T-cell (primary cell): Measurements from ENCODE around the gene SH3RF3. TPM values are rescaled to one million over a fixed set of nuclear protein-coding genes. Genes with fewer than 3 reads are reported as not detected.

Source experiments
- ATAC-seq, 4 experiments: fragments of 200-7000 bp in 3 of 4; fragments of 150-1000 bp in 1 of 4; cut with Tn5 transposase; replicated peaks in 1 of 4; 1 replicate in 3 of 4; 2 replicates in 1 of 4; pipeline ENCODE4 v1.10.0; 2021; ENCODE audit warnings: moderate library complexity in 3 of 4, mild to moderate bottlenecking in 2 of 4, moderate number of reproducible peaks in 1 of 4
- CTCF ChIA-PET, 2 donors: fragments of 300-600 bp; sonication (Branson Sonifier 250); formaldehyde crosslinking; loops; one replicate each; lab custom pipeline; 2022; ENCODE audit warnings: antibody characterized with exemption in 2 of 2; lab: Charles Lee
- POLR2A ChIA-PET, 2 donors: fragments of 300-600 bp; sonication (Branson Sonifier 250); formaldehyde crosslinking; loops; one replicate each; lab custom pipeline; 2022; ENCODE audit warnings: antibody characterized with exemption in 2 of 2; lab: Charles Lee
- DNase-seq, 35 experiments: peaks; one replicate each; pipeline versions ENCODE4 v3.0.0 to v3.0.0-alpha.2; 2013 to 2023
- H3K27ac ChIP-seq: one replicate; pipeline ENCODE4 v1.5.1; 2013; ENCODE audit warnings: low read length
- H3K27me3 ChIP-seq, 2 experiments: replicated peaks in 1 of 2; 1 replicate in 1 of 2; 2 replicates in 1 of 2; pipeline versions ENCODE4 v1.6.1 to v1.7.0; 2013; ENCODE audit warnings: low read length in 1 of 2, mixed read lengths in 1 of 2; ENCODE audit not compliant: control insufficient read depth in 2 of 2, insufficient read depth in 2 of 2; ENCODE audit errors: extremely low read depth in 1 of 2
- H3K36me3 ChIP-seq, 2 donors: 1 replicate in 1 of 2; 2 replicates in 1 of 2; pipeline versions ENCODE4 v1.6.1 to v1.7.0; 2013; ENCODE audit warnings: low read length in 1 of 2; ENCODE audit not compliant: control insufficient read depth in 2 of 2, insufficient read depth in 1 of 2; ENCODE audit errors: extremely low read depth in 1 of 2
- H3K4me1 ChIP-seq, 2 experiments: 1 replicate in 1 of 2; 2 replicates in 1 of 2; pipeline versions ENCODE4 v1.6.1 to v1.7.0; 2013; ENCODE audit warnings: low read length in 2 of 2, mixed read lengths in 1 of 2; ENCODE audit not compliant: insufficient read depth in 2 of 2, control insufficient read depth in 1 of 2; ENCODE audit errors: extremely low read depth in 1 of 2
- H3K4me3 ChIP-seq, 2 donors: 1 replicate in 1 of 2; 2 replicates in 1 of 2; pipeline versions ENCODE4 v1.5.1 to v1.7.0; 2013; ENCODE audit warnings: mild to moderate bottlenecking in 2 of 2, low read length in 1 of 2, moderate library complexity in 1 of 2; ENCODE audit not compliant: control insufficient read depth in 1 of 2; ENCODE audit errors: extremely low read depth in 1 of 2
- H3K9me3 ChIP-seq: 2 replicates; pipeline ENCODE4 v1.7.0; 2013
- H3K27ac Mint-ChIP-seq, 2 donors: one replicate each; pipeline ENCODE4 v1.8.0; 2020 to 2021; ENCODE audit warnings: mild to moderate bottlenecking in 2 of 2, mixed read lengths in 2 of 2
- H3K27me3 Mint-ChIP-seq, 2 donors: one replicate each; pipeline ENCODE4 v1.8.0; 2021 to 2022; ENCODE audit warnings: mixed read lengths in 2 of 2
- H3K36me3 Mint-ChIP-seq: one replicate; pipeline ENCODE4 v1.8.0; 2021; ENCODE audit warnings: mixed read lengths
- H3K4me1 Mint-ChIP-seq, 3 donors: one replicate each; pipeline ENCODE4 v1.8.0; 2020 to 2022; ENCODE audit warnings: mixed read lengths in 3 of 3, mild to moderate bottlenecking in 1 of 3
- H3K4me3 Mint-ChIP-seq, 3 donors: one replicate each; pipeline ENCODE4 v1.8.0; 2020 to 2022; ENCODE audit warnings: mild to moderate bottlenecking in 3 of 3, mixed read lengths in 3 of 3, moderate library complexity in 3 of 3
- H3K9me3 Mint-ChIP-seq, 3 donors: one replicate each; pipeline ENCODE4 v1.8.0; 2020 to 2022; ENCODE audit warnings: mixed read lengths in 3 of 3
- WGBS: methylation state at CpG from one replicate; pipeline ENCODE4 v1.1.5; 2013; ENCODE audit warnings: missing lambda C conversion rate; ENCODE audit not compliant: insufficient coverage; 5-methylcytosine and 5-hydroxymethylcytosine counted together
- total RNA-seq, 35 experiments: library from RNA in 6 of 35; stranded (reverse) in 6 of 35; fragments of 120-200 nt in 1 of 35; gene quantifications; one replicate each; pipeline versions ENCODE4 v1.2.1 to v1.2.4 and lab custom pipeline; 2013 to 2026

SH3RF3 gene
- total RNA-seq, 5 donors from 2014 or later (not counting 1 experiment from before 2014, with no cell fraction given), result 1.8 to 4.6 (median 3.6) TPM

DNA sequence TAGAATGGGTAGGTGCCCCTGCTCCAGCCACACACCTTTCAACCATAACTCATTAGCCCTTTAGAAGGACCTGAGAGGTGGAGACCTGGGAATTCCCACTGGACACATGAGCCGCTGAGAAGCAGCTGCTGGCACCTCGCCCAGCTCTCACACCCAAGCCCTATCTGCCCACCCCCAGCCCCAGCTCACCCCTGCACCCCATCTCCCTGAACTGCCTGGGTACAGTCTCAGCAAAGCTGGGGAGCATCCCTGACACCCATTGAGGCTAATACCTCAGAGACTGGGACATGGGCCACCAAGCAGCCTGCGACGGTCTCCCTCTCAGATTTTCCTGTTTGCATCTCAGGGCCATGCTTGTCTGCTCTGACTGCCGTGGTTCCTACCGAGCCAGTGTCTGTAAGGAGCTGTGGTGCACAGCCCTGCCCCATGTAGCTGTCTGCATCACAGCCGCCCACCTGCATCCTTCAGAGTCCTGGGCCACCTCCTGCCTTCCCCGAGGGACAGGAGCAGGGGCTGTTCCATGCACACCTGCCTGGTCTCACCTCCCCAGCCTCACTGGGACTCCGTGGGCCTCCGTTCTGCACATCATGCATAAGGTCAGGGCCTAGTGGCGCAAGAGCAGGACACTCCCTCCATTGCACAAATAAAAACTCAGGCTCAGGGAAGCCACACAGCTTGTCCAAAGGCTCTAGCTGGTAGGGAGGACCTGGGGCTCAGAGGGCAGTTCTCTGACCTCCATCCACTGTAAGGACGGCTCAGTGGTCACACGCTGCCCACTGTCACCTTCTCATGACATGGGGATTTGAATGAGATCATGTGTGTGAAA lies 394.7 kb downstream of the SH3RF3 start:
- H3K4me1 Mint-ChIP-seq, result no peaks in the 10 kb centered on the region
- peaks cover 0 to 15% of the 10 kb centered on the region in 2 experiments for H3K27me3 ChIP-seq
- ATAC-seq (no peak), DNase-seq (no peak)
- H3K27ac Mint-ChIP-seq, result no peak overlapping the region
- no peak overlapping the region for H3K4me3 ChIP-seq
- no peaks in the 10 kb centered on the region for H3K36me3 ChIP-seq
- no peak overlapping the region for H3K4me3 Mint-ChIP-seq
- no peak overlapping the region for H3K27ac ChIP-seq
- WGBS, result 76% methylated on average over 11 of the region's 13 CpGs
- H3K27me3 Mint-ChIP-seq, result peaks cover 6 to 9% of the 10 kb centered on the region in 2 donors
- ChIA-PET POLR2A (no interaction called here), CTCF (no interaction called here)
- H3K9me3 Mint-ChIP-seq, result no peaks in the 10 kb centered on the region
- H3K36me3 Mint-ChIP-seq, result no peaks in the 10 kb centered on the region
- no peaks in the 10 kb centered on the region for H3K9me3 ChIP-seq
- no peaks in the 10 kb centered on the region for H3K4me1 ChIP-seq

DNA sequence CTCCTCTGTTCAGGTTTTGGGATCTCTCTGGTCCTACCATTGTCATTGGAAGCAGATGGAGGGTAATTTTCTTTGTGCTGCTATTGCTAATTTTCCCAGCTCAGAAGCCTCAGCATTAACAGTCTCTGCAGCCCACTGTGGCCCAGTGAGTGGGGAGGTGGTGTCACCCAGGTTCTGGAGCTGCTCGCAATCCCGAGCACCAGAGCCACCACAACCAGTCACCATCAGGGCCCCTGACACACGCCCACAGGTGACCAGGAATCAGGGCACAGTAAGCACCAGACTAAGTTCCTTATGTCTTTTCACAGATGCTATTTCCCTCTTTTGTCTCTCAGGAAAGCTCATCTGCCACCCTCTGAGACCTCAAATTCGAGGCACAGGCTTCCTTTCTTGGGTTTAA lies 396.8 kb downstream of the SH3RF3 start:
- ChIA-PET CTCF (interaction anchor here in 1 of 2 donors (1.4 kb wide), 1 partner anchor 20 kb away, joined by 3 read pairs; no protein-coding TSS in a partner anchor), POLR2A (no interaction called here)
- no peak overlapping the region for H3K4me3 Mint-ChIP-seq

DNA sequence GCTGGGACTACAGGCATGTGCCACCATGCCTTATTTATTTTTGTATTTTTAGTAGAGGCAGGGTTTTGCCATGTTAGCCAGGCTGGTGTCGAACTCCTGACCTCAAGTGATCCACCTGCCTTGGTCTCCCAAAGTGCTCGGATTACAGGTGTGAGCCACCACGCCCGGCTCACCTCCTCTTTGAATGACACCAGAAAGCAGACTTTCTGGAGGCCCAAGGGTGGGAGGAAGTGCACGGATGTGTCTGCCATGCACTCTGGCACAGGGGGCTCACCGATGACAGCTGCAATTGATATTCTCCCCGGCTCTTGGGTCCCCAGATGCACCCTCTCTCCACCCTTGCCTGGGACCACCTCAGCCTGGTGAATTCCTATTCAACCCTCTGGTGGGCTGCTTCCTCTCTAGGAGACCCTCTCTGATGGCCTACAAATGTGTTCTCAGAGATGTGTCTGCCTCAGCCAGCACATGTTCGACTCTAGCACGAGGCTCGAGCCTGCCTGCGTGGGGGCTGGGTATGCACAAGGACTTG lies 397.5 kb downstream of the SH3RF3 start:
- Histone ChIP-seq H3K4me3 (no peak overlapping the region), H3K4me1 (no peaks in the 10 kb centered on the region), H3K9me3 (no peaks in the 10 kb centered on the region), H3K36me3 (no peaks in the 10 kb centered on the region), H3K27ac (no peak overlapping the region), H3K27me3 (peaks cover 0 to 27% of the 10 kb centered on the region in 2 experiments)
- Mint-ChIP-seq H3K4me1 (no peaks in the 10 kb centered on the region), H3K4me3 (no peak overlapping the region), H3K36me3 (no peaks in the 10 kb centered on the region), H3K27ac (no peak overlapping the region), H3K9me3 (no peaks in the 10 kb centered on the region), H3K27me3 (peaks cover 7 to 17% of the 10 kb centered on the region in 2 donors)
- POLR2A ChIA-PET, result no interaction called here
- WGBS, result 68% methylated on average over 2 of the region's 11 CpGs
- DNase-seq (no peak), ATAC-seq (no peak)
- CTCF ChIA-PET, result interaction anchor here in 1 of 2 donors (1.4 kb wide), 1 partner anchor 19 kb away, joined by 3 read pairs; no protein-coding TSS in a partner anchor

More for the DNA sequence above, 396.8 kb downstream of the SH3RF3 start:
- Histone ChIP-seq H3K4me1 (no peaks in the 10 kb centered on the region), H3K4me3 (no peak overlapping the region), H3K9me3 (no peaks in the 10 kb centered on the region), H3K27me3 (peaks cover 0 to 27% of the 10 kb centered on the region in 2 experiments), H3K36me3 (no peaks in the 10 kb centered on the region), H3K27ac (no peak overlapping the region)
- no peaks in the 10 kb centered on the region for H3K4me1 Mint-ChIP-seq
- no peak overlapping the region for H3K27ac Mint-ChIP-seq
- DNase-seq (no peak), ATAC-seq (no peak)
- no peaks in the 10 kb centered on the region for H3K36me3 Mint-ChIP-seq
- peaks cover 7 to 16% of the 10 kb centered on the region in 2 donors for H3K27me3 Mint-ChIP-seq
- no peaks in the 10 kb centered on the region for H3K9me3 Mint-ChIP-seq
- 14% methylated on average over 3 of the region's 4 CpGs for WGBS

DNA sequence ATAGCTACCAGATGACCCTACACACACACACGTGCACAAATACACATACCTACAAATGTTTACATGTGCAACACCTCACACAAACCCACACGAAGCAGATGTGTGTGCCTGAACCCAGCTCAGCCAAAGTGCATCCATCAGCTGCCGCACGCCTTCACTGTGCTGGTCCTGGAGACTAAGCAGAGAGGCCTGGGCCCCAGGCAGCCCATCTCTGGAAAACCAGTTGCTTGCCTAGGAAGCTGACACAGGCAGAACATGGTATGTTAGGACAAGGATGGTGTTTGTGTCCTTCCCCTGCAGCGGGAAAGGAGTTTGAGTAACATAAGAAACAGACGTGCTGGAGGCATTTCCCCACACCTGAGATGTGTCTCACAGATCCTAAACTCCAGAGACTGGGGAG lies 398.1 kb downstream of the SH3RF3 start:
- no peaks in the 10 kb centered on the region for H3K36me3 ChIP-seq
- H3K4me1 ChIP-seq, result no peaks in the 10 kb centered on the region
- H3K4me3 ChIP-seq, result no peak overlapping the region
- Mint-ChIP-seq H3K27ac (no peak overlapping the region), H3K4me3 (no peak overlapping the region), H3K9me3 (no peaks in the 10 kb centered on the region), H3K27me3 (peaks cover 10 to 23% of the 10 kb centered on the region in 2 donors), H3K36me3 (no peaks in the 10 kb centered on the region), H3K4me1 (no peaks in the 10 kb centered on the region)
- CTCF ChIA-PET, result interaction anchor here in 1 of 2 donors (0.6 kb wide), 1 partner anchor 58 kb away, joined by 3 read pairs; no protein-coding TSS in a partner anchor
- ATAC-seq (no peak), DNase-seq (no peak)
- no peak overlapping the region for H3K27ac ChIP-seq
- WGBS, result 91% methylated on average over 5 of the region's 6 CpGs
- H3K27me3 ChIP-seq, result peaks cover 0 to 31% of the 10 kb centered on the region in 2 experiments
- H3K9me3 ChIP-seq, result no peaks in the 10 kb centered on the region
- POLR2A ChIA-PET, result no interaction called here

DNA sequence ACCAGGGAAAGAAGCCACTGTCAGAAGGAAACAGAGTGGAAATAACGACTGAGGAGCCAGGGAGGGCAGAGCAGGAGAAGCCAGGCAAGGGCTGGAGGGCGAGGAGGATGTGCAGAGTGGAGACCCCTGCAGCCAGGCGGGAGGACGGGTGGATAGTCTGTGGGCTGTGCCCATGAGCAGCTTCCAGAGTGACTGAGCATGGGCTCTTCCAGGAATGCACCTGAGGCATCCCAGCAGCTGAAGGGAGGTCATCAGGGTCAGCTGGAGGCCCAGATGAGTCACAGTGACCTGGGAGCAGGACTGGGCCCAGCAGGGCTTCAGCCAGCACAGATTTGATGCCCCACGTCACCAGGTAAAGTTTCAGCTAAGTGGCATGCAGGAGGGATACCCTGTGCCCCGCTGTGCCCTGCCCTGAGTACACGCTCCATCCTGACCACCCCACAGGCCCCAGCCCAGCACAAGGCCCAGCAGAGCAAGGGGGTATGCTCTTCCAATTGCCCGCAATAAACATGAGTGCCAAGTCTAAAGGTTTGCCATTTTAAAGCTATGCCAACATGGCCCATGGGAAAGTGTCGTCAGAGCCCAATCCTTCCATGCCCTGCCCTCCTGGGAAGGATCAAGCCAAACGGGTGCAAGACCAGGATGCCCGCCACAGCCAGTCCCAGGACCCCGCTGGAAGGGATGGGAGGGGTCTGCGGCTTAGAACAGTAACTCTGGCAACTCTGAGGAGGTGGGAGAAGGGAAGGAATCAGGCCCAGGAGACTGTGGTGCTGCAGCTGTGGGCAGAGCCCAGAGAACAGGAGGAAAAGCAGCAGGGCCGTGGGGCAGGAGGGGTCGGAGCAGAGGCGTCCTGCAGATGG lies 399.1 kb downstream of the SH3RF3 start:
- ChIA-PET CTCF (no interaction called here), POLR2A (interaction anchor here in 1 of 2 donors (0.5 kb wide), 1 partner anchor 8 kb away, joined by 3 read pairs; no protein-coding TSS in a partner anchor)
- Histone ChIP-seq H3K9me3 (no peaks in the 10 kb centered on the region), H3K36me3 (no peaks in the 10 kb centered on the region), H3K27me3 (peaks cover 0 to 31% of the 10 kb centered on the region in 2 experiments), H3K27ac (no peak overlapping the region), H3K4me3 (no peak overlapping the region), H3K4me1 (no peaks in the 10 kb centered on the region)
- Mint-ChIP-seq H3K27me3 (peaks cover 11 to 24% of the 10 kb centered on the region in 2 donors), H3K36me3 (no peaks in the 10 kb centered on the region), H3K27ac (no peak overlapping the region), H3K4me3 (no peak overlapping the region), H3K4me1 (no peaks in the 10 kb centered on the region), H3K9me3 (no peaks in the 10 kb centered on the region)
- DNase-seq (no peak), ATAC-seq (no peak)
- WGBS, result 79% methylated on average over 10 of the region's 16 CpGs
